Measurements from ENCODE around the gene ZSWIM6.

DNA sequence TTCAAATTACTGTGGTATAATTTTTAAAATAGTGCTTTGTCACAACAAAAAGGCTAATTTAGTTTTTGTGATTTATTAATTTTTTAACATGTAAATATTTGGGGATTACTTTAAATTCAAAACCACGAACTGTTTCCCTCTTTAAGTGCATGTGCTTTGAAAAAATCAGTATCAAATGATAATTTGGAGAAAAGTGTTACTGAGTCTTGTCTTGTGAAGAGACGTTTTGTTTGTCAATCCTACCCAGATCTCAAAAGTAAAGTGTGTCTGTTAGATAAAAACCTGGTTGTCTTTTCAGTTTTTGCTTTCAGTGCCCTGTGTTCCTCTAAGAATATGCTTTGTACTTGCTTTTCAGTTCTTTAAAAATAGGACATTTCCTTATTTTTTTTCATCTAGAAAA is 7.7 kb downstream of the ZSWIM6 start:
- TF ChIP-seq POLR2A (IDR thresholded peaks at IDR 0.05) (no peak), CTCF (IDR thresholded peaks at IDR 0.05) (no peak), POLR2AphosphoS5 (IDR thresholded peaks at IDR 0.05) (no peak), EP300 (IDR thresholded peaks at IDR 0.05) (no peak)

Data from stomach (tissue), 4 donors.